ENCODE data around the gene MATCAP1. TPM values are rescaled to one million over a fixed set of nuclear protein-coding genes. Genes with fewer than 3 reads are reported as not detected.
A peak's percentile ranks its signal among the peaks of the same experiment; 100 is the strongest.

MATCAP1 gene
- total and polyA plus RNA-seq, 7 donors: 4.2 to 9.7 (median 6.5) TPM

DNA sequence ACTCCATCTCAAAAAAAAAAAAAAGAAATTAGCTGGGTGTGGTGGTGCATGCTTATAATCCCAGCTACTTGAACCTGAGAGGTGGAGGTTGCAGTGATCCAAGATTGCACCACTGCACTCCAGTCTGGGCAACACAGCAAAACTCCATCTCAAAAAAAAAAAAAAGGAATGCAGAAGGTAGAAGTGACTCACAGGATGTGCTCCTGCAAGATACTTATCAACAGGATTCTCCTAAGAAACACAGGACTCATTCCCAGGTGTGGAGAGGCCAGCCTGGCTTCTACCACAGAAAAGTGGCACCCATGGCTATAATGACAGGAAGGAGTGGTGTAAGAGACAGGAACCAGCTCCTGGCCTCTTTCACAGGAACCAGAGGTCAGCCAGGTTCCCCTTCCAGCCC lies 29.0 kb upstream of the MATCAP1 start:
- no peak overlapping the region for H3K4me3 ChIP-seq
- H3K27ac ChIP-seq: no peak overlapping the region
- no peaks in the 10 kb centered on the region for H3K27me3 ChIP-seq (ENCODE audit: insufficient read depth in 3 of 3, low read length in 2 of 3)
- peaks cover 34% of the 10 kb centered on the region for H3K4me1 ChIP-seq
- DNase-seq (no peak), ATAC-seq (no peak)
- H3K36me3 ChIP-seq (ENCODE audit: insufficient read depth in 1 of 2, low read depth in 1 of 2): no peaks in the 10 kb centered on the region
- TF ChIP-seq, protein P1, sequence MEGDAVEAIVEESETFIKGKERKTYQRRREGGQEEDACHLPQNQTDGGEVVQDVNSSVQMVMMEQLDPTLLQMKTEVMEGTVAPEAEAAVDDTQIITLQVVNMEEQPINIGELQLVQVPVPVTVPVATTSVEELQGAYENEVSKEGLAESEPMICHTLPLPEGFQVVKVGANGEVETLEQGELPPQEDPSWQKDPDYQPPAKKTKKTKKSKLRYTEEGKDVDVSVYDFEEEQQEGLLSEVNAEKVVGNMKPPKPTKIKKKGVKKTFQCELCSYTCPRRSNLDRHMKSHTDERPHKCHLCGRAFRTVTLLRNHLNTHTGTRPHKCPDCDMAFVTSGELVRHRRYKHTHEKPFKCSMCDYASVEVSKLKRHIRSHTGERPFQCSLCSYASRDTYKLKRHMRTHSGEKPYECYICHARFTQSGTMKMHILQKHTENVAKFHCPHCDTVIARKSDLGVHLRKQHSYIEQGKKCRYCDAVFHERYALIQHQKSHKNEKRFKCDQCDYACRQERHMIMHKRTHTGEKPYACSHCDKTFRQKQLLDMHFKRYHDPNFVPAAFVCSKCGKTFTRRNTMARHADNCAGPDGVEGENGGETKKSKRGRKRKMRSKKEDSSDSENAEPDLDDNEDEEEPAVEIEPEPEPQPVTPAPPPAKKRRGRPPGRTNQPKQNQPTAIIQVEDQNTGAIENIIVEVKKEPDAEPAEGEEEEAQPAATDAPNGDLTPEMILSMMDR (IDR thresholded peaks at IDR 0.05): no peak
- H3K9me3 ChIP-seq: no peaks in the 10 kb centered on the region
- intact Hi-C loops (cut with DNase I): no loop called here

DNA sequence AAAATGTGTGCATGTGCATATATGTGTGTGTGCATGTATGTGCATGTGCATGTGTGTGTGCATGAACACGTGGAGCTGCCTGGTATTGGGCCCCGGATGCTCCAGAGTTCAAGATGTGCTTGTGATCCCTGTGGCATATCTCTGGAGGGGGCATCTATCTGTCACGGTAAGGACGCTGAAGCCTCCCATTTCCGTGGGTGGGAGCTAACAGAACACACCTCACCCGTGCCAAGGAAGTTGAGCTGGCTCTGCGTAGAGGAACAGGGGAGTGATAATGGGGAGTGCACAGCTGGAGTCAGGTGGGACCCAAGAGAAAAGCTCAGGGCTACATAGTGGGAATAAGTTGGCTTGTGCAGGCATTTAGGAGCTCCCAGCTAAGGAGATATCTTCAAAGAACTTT lies 27.9 kb upstream of the MATCAP1 start:
- H3K4me3 ChIP-seq: no peak overlapping the region
- no peak for ATAC-seq
- no peaks in the 10 kb centered on the region for H3K27me3 ChIP-seq (ENCODE audit: insufficient read depth in 3 of 3, low read length in 2 of 3)
- peaks cover 43% of the 10 kb centered on the region for H3K4me1 ChIP-seq
- H3K27ac ChIP-seq: no peak overlapping the region
- no peaks in the 10 kb centered on the region for H3K36me3 ChIP-seq (ENCODE audit: insufficient read depth in 1 of 2, low read depth in 1 of 2)
- TF ChIP-seq, protein P1 (IDR thresholded peaks at IDR 0.05): no peak
- no peaks in the 10 kb centered on the region for H3K9me3 ChIP-seq
- intact Hi-C loops (cut with DNase I): no loop called here
- DNase-seq: no peak
- WGBS, 3 donors: 70 to 81% (median 72%) methylated on average over 7 of the region's 7 CpGs

DNA sequence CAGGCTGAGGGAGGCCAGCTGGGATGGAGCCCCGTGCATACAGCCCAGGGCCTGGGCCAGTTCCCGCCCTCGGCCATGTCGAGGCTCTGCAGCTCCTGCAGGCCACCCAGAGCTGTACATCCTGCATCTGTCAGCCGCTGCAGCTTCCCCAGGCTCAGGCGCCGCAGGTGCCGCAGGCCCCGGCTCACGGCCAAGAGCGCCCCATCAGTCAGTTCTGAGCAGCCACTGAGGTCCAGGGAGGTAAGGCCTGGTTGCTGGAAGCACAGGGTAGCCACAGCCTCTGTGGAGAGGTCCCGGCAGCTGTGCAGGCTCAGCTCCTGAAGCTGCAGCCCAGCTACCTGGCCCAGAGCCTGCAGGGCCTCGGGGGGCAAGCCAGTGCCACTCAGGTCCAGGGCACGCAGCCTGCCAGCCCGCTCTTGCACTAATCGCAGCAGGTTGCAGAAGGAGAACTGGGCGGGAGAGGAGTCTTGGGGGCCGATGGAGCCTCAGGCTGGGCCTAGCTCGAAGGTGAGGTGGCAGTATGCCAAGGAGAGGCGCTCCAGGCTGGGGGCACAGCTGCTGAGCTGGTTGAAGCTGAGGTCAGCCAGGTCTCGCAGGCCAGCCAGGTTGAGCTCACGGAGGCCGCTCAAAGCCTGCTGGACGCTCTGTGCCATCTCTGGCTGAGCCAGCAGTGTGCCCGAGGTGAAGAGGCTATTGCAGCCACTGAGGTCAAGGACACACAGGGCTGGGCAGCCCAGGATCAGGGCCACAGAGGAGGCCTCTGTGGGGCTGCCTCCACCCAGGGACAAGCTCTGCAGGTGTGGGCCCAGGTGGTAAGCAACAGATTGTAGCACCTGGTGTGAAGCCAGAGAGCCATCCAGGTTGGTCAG lies 26.5 kb upstream of the MATCAP1 start:
- no peaks in the 10 kb centered on the region for H3K36me3 ChIP-seq (ENCODE audit: insufficient read depth in 1 of 2, low read depth in 1 of 2)
- no peak overlapping the region for H3K4me3 ChIP-seq
- TF ChIP-seq, protein P1 (IDR thresholded peaks at IDR 0.05): no peak
- WGBS, 3 donors: 58 to 65% (median 63%) methylated on average over 25 of the region's 25 CpGs
- H3K27me3 ChIP-seq (ENCODE audit: insufficient read depth in 3 of 3, low read length in 2 of 3): no peaks in the 10 kb centered on the region
- peak in 1 of 4 donors; percentile 3 for ATAC-seq
- no peak for DNase-seq
- peaks cover 41% of the 10 kb centered on the region for H3K4me1 ChIP-seq
- intact Hi-C loops (cut with DNase I): no loop called here
- H3K9me3 ChIP-seq: no peaks in the 10 kb centered on the region
- no peak overlapping the region for H3K27ac ChIP-seq

DNA sequence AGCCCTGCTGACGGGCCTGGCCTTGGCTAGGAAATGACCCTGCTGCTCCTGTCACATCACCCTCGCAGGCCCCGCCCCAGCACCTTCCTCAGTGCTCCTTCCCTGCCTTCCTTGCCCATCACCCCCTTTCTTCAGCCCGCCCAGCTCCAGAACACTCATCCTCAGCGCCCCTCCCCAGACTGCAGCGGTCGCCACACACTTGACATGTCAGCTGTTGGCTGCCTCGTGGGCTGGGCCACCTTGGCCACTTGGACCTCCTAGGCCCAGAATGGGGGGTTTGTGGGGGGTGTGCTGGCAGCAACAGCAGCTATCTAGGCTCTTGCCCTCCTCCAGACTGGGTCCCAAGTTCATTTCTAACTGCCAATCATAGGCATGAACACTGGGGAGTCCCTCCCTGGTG lies 25.8 kb upstream of the MATCAP1 start:
- Histone ChIP-seq H3K27me3 (ENCODE audit: insufficient read depth in 3 of 3, low read length in 2 of 3) (no peaks in the 10 kb centered on the region), H3K4me3 (no peak overlapping the region), H3K9me3 (no peaks in the 10 kb centered on the region), H3K27ac (no peak overlapping the region), H3K36me3 (ENCODE audit: insufficient read depth in 1 of 2, low read depth in 1 of 2) (peaks cover 0 to under 1% of the 10 kb centered on the region in 2 donors), H3K4me1 (peaks cover 39% of the 10 kb centered on the region)
- ATAC-seq (no peak), DNase-seq (no peak)
- intact Hi-C loops (cut with DNase I): no loop called here
- 62 to 80% (median 79%) methylated on average over 6 to 8 of the region's 8 CpGs for WGBS, 3 donors
- TF ChIP-seq, protein P1 (IDR thresholded peaks at IDR 0.05): no peak
